Measurements from ENCODE around the gene NRXN3.

Gene NRXN3

GRCh38 chr14:79370969-79371368 lies 1200.8 kb downstream of the NRXN3 start:
- H3K9me3 Mint-ChIP-seq: peaks cover 19% of the 10 kb centered on the region
- no peak overlapping the region for H3K4me3 Mint-ChIP-seq
- H3K4me1 Mint-ChIP-seq: no peaks in the 10 kb centered on the region
- ATAC-seq: no peak
- no peaks in the 10 kb centered on the region for H3K36me3 Mint-ChIP-seq
- no peak overlapping the region for H3K27ac Mint-ChIP-seq
- DNase-seq (ENCODE audit: low spot score in 2 of 2): no peak

DNA sequence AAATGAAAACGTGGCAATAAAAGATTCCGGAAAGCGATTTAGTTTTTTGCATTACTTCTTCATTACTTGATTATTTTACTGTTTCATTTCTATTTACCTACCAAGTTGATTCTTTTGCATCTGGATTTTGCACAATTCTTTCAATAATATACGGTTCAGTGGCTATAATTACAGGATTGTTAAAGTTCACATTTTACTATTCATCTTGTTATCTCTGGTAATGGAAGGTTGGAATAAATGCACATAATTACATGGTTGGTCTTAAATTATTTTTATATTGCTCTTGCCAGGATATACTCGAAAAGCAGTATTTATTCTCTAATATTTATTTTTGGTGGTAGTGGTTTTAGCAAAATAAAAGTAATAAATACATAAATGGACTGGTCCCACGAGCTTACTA lies 1203.3 kb downstream of the NRXN3 start:
- DNase-seq (ENCODE audit: low spot score in 2 of 2): no peak
- no peak for ATAC-seq

GRCh38 chr14:79375356-79375755 lies 1205.2 kb downstream of the NRXN3 start:
- Mint-ChIP-seq H3K9me3 (peaks cover 8% of the 10 kb centered on the region), H3K4me1 (no peaks in the 10 kb centered on the region), H3K36me3 (no peaks in the 10 kb centered on the region), H3K4me3 (no peak overlapping the region), H3K27ac (no peak overlapping the region)
- ATAC-seq: no peak
- DNase-seq (ENCODE audit: low spot score in 2 of 2): no peak

More for the DNA sequence above, 1203.3 kb downstream of the NRXN3 start:
- no peaks in the 10 kb centered on the region for H3K36me3 Mint-ChIP-seq
- H3K27ac Mint-ChIP-seq: no peak overlapping the region
- no peaks in the 10 kb centered on the region for H3K4me1 Mint-ChIP-seq
- no peak overlapping the region for H3K4me3 Mint-ChIP-seq
- peaks cover 11% of the 10 kb centered on the region for H3K9me3 Mint-ChIP-seq

DNA sequence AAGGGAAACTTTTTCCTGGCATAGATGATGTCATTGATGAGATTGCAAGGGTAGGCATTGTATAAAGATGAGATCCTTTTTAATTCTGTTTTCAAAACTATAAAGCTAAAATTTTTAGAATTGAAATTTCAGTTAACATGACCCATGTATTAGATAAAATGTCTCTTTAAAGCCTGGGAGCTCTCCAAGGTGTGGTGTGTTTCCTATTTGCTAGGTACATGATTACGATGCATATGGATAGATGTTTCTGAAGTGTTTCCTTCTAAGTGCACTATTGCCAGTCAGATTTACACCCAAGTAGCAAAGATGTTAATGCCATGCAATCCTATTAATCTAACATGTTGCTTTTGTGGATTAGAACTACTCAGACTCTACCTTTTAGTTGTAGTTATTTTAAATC lies 1206.4 kb downstream of the NRXN3 start:
- Mint-ChIP-seq H3K9me3 (peaks cover 8% of the 10 kb centered on the region), H3K27ac (no peak overlapping the region), H3K36me3 (no peaks in the 10 kb centered on the region), H3K4me3 (no peak overlapping the region), H3K4me1 (no peaks in the 10 kb centered on the region)
- ATAC-seq (no peak), DNase-seq (ENCODE audit: low spot score in 2 of 2) (no peak)

- H3K36me3 Mint-ChIP-seq: no peaks in the 10 kb centered on the region
- no peak overlapping the region for H3K27ac Mint-ChIP-seq
- H3K4me1 Mint-ChIP-seq: no peaks in the 10 kb centered on the region
- H3K9me3 Mint-ChIP-seq: peaks cover 3% of the 10 kb centered on the region
- ATAC-seq (no peak), DNase-seq (ENCODE audit: low spot score in 2 of 2) (no peak)
- no peak overlapping the region for H3K4me3 Mint-ChIP-seq
These were observed 1207.8 kb downstream of the NRXN3 start for GRCh38 chr14:79378020-79378419.

DNA sequence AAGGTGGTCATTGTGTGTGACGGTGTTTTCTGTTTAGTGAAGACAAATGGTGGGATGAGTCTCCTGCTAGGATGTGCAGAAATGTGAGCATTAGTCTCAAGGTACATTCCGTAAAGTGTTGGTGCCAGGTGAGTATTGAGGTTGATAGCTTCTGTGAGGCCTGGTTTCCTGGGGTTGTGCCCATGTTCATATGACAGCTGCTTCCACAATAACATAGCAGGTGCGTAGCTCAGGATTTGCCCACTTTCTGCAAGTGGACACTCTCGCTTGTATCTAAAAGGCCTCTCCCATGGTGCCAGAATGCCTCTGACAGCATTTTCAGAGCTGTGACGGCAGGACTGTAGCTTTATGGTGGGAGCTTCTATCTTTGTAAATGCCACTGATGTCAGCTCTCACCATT lies 1209.1 kb downstream of the NRXN3 start:
- peaks cover 8% of the 10 kb centered on the region for H3K9me3 Mint-ChIP-seq
- H3K4me3 Mint-ChIP-seq: no peak overlapping the region
- no peak for ATAC-seq
- no peaks in the 10 kb centered on the region for H3K36me3 Mint-ChIP-seq
- H3K27ac Mint-ChIP-seq: no peak overlapping the region
- no peak for DNase-seq (ENCODE audit: low spot score in 2 of 2)
- no peaks in the 10 kb centered on the region for H3K4me1 Mint-ChIP-seq

- no peaks in the 10 kb centered on the region for H3K4me1 Mint-ChIP-seq
- no peaks in the 10 kb centered on the region for H3K36me3 Mint-ChIP-seq
- peaks cover 7% of the 10 kb centered on the region for H3K9me3 Mint-ChIP-seq
- H3K4me3 Mint-ChIP-seq: no peak overlapping the region
- DNase-seq (ENCODE audit: low spot score in 2 of 2): no peak
- ATAC-seq: no peak
- no peak overlapping the region for H3K27ac Mint-ChIP-seq
These were observed 1212.9 kb downstream of the NRXN3 start for GRCh38 chr14:79383031-79383430.

GRCh38 chr14:79383475-79383874 lies 1213.3 kb downstream of the NRXN3 start:
- Mint-ChIP-seq H3K4me3 (no peak overlapping the region), H3K9me3 (peaks cover 8% of the 10 kb centered on the region), H3K27ac (no peak overlapping the region), H3K36me3 (no peaks in the 10 kb centered on the region), H3K4me1 (no peaks in the 10 kb centered on the region)
- ATAC-seq (no peak), DNase-seq (ENCODE audit: low spot score in 2 of 2) (no peak)

- no peak overlapping the region for H3K27ac Mint-ChIP-seq
- ATAC-seq: no peak
These were observed 1224.9 kb downstream of the NRXN3 start for GRCh38 chr14:79395061-79395460.

GRCh38 chr14:79404874-79405511 lies 1234.8 kb downstream of the NRXN3 start:
- ATAC-seq (no peak), DNase-seq (ENCODE audit: low spot score in 2 of 2) (no peak)
- Mint-ChIP-seq H3K9me3 (peaks cover 6% of the 10 kb centered on the region), H3K27ac (no peak overlapping the region), H3K36me3 (no peaks in the 10 kb centered on the region), H3K4me1 (no peaks in the 10 kb centered on the region), H3K4me3 (no peak overlapping the region)

More at GRCh38 chr14:79395061-79395460, 1224.9 kb downstream of the NRXN3 start:
- no peaks in the 10 kb centered on the region for H3K36me3 Mint-ChIP-seq
- DNase-seq (ENCODE audit: low spot score in 2 of 2): no peak
- peaks cover 6% of the 10 kb centered on the region for H3K9me3 Mint-ChIP-seq
- no peak overlapping the region for H3K4me3 Mint-ChIP-seq
- no peaks in the 10 kb centered on the region for H3K4me1 Mint-ChIP-seq

DNA sequence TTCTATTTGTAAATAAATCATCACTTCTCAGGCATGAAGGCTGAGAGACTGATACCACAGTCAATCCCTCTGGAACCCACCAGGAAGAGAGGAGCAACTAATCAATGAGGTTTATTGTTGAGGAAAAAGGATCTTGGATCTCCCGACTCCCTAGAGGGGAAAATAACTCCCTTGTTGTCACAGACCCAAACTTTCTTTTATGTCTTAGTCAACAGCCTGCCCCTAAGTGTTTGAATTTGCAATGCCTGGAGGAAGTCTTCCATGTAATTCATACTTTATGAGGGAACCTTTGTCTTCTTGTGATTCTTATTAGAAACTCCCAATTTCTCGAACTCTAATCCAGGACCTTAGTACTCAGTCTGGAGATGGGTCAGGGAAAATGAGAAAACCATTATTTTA lies 1235.3 kb downstream of the NRXN3 start:
- H3K36me3 Mint-ChIP-seq: no peaks in the 10 kb centered on the region
- H3K27ac Mint-ChIP-seq: no peak overlapping the region
- ATAC-seq (no peak), DNase-seq (ENCODE audit: low spot score in 2 of 2) (no peak)
- H3K9me3 Mint-ChIP-seq: peaks cover 6% of the 10 kb centered on the region
- H3K4me1 Mint-ChIP-seq: no peaks in the 10 kb centered on the region
- no peak overlapping the region for H3K4me3 Mint-ChIP-seq

GRCh38 chr14:79407572-79407971 lies 1237.4 kb downstream of the NRXN3 start:
- H3K4me1 Mint-ChIP-seq: no peaks in the 10 kb centered on the region

DNA sequence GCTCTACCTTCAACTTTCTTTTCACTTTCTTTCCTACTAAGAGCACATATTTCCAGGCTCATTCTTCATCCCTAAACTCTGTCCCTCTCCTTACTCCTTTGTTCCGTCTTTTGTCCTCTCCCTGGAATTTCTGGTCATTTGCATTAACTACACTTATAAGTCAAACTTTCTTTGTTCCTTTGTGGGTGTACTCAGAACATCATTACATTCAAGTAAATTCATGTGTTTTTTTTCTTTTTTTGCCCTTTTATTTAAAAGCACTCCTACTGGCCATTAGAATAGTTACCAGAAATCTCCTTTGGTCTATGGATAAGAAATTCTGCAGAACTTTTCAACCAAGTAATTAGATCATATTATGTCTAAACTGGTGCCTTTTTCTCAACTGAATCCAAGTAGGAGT lies 1238.5 kb downstream of the NRXN3 start:
- Mint-ChIP-seq H3K36me3 (no peaks in the 10 kb centered on the region), H3K4me3 (no peak overlapping the region), H3K27ac (no peak overlapping the region), H3K9me3 (peaks cover 5% of the 10 kb centered on the region), H3K4me1 (no peaks in the 10 kb centered on the region)
- ATAC-seq (no peak), DNase-seq (ENCODE audit: low spot score in 2 of 2) (no peak)

More at GRCh38 chr14:79407572-79407971, 1237.4 kb downstream of the NRXN3 start:
- ATAC-seq (no peak), DNase-seq (ENCODE audit: low spot score in 2 of 2) (no peak)
- Mint-ChIP-seq H3K4me3 (no peak overlapping the region), H3K27ac (no peak overlapping the region), H3K36me3 (no peaks in the 10 kb centered on the region), H3K9me3 (peaks cover 8% of the 10 kb centered on the region)

GRCh38 chr14:79411403-79412174 lies 1241.4 kb downstream of the NRXN3 start:
- Mint-ChIP-seq H3K4me3 (no peak overlapping the region), H3K4me1 (no peaks in the 10 kb centered on the region), H3K27ac (no peak overlapping the region), H3K9me3 (peaks cover 8% of the 10 kb centered on the region), H3K36me3 (no peaks in the 10 kb centered on the region)
- DNase-seq (ENCODE audit: low spot score in 2 of 2) (no peak), ATAC-seq (no peak)

- ATAC-seq (no peak), DNase-seq (ENCODE audit: low spot score in 2 of 2) (no peak)
- Mint-ChIP-seq H3K4me1 (no peaks in the 10 kb centered on the region), H3K9me3 (peaks cover 12% of the 10 kb centered on the region), H3K36me3 (no peaks in the 10 kb centered on the region), H3K27ac (no peak overlapping the region), H3K4me3 (no peak overlapping the region)
These were observed 1242.6 kb downstream of the NRXN3 start for GRCh38 chr14:79412822-79413221.

GRCh38 chr14:79413734-79414428 lies 1243.7 kb downstream of the NRXN3 start:
- ATAC-seq (no peak), DNase-seq (ENCODE audit: low spot score in 2 of 2) (no peak)
- Mint-ChIP-seq H3K36me3 (no peaks in the 10 kb centered on the region), H3K9me3 (peaks cover 10% of the 10 kb centered on the region), H3K4me3 (no peak overlapping the region), H3K4me1 (no peaks in the 10 kb centered on the region), H3K27ac (no peak overlapping the region)
